Measurements from ENCODE around the gene FCHO1.

Gene FCHO1

DNA sequence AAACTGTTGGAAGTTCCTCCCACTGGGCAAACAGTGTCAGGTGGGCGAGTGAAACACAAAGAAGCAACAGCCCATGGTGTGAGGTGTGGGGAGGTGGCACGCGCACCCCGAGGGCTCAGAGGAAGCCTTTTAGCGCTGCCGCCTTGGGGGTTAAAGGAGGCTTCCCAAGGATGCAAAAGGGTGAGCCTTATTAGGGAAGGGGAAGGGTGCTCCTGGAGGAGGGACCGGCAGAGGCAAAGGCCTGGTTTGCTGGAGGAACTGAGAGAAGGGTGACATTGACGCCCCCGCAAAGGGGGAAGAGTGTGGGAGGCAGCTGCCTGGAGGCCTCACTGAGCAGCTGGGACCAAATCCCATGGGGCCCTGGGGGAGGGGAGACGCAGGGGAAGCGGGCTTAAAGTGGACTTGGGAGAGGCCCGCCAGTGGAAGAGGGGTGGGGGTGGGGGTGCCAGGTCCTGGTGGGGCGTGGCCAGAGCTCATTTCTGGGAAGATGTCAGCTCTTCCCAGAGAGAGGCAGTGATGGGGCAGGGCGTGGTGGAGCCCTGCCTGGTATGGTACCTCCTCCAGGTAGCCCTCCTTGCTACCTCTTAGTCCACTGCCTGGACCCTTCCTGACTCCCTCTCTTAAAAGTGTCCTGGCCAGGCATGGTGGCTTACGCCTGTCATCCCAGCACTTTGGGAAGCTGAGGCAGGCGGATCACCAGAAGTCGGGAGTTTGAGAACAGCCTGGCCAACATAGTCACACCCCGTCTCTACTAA lies 12.0 kb upstream of the FCHO1 start:
- peaks cover 24% of the 10 kb centered on the region for H3K36me3 Mint-ChIP-seq (ENCODE audit: low read depth)
- peaks cover 4% of the 10 kb centered on the region for H3K9me3 Mint-ChIP-seq
- peaks cover 4% of the 10 kb centered on the region for H3K27me3 Mint-ChIP-seq (ENCODE audit: low read depth)
- H3K4me3 Mint-ChIP-seq = peak overlapping the region in 1 of 3 experiments; percentile 39
- TF ChIP-seq, protein P1, sequence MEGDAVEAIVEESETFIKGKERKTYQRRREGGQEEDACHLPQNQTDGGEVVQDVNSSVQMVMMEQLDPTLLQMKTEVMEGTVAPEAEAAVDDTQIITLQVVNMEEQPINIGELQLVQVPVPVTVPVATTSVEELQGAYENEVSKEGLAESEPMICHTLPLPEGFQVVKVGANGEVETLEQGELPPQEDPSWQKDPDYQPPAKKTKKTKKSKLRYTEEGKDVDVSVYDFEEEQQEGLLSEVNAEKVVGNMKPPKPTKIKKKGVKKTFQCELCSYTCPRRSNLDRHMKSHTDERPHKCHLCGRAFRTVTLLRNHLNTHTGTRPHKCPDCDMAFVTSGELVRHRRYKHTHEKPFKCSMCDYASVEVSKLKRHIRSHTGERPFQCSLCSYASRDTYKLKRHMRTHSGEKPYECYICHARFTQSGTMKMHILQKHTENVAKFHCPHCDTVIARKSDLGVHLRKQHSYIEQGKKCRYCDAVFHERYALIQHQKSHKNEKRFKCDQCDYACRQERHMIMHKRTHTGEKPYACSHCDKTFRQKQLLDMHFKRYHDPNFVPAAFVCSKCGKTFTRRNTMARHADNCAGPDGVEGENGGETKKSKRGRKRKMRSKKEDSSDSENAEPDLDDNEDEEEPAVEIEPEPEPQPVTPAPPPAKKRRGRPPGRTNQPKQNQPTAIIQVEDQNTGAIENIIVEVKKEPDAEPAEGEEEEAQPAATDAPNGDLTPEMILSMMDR (IDR thresholded peaks at IDR 0.05; ENCODE audit: unreplicated experiment in 3 of 3) = no peak
- H3K27ac Mint-ChIP-seq = peak overlapping the region; percentile 54 to 80 (median 73)
- H3K4me1 Mint-ChIP-seq = peaks cover 11% of the 10 kb centered on the region

DNA sequence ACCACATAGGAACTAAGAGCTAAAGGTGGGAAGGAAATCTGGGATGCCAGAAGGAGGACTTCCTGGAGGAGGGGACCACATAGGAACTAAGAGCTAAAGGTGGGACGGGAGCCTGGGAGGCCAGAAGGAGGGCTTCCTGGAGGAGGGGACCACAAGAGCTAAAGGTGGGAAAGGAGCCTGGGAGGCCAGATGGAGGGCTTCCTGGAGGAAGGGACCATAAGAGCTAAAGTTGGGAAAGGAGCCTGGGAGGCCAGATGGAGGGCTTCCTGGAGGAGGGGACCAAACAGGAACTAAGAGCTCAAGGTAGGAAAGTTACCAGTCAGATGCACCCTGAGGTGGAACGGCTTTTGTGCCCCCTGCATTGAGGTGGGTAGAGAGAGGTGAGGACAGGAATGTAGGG lies 9.8 kb upstream of the FCHO1 start:
- Mint-ChIP-seq H3K4me3 (no peak overlapping the region), H3K27ac (no peak overlapping the region), H3K4me1 (peaks cover 12% of the 10 kb centered on the region), H3K27me3 (ENCODE audit: low read depth) (peaks cover 10% of the 10 kb centered on the region), H3K36me3 (ENCODE audit: low read depth) (peaks cover 8% of the 10 kb centered on the region), H3K9me3 (peaks cover 4% of the 10 kb centered on the region)
- TF ChIP-seq, protein P1 (IDR thresholded peaks at IDR 0.05; ENCODE audit: unreplicated experiment in 3 of 3) = no peak

DNA sequence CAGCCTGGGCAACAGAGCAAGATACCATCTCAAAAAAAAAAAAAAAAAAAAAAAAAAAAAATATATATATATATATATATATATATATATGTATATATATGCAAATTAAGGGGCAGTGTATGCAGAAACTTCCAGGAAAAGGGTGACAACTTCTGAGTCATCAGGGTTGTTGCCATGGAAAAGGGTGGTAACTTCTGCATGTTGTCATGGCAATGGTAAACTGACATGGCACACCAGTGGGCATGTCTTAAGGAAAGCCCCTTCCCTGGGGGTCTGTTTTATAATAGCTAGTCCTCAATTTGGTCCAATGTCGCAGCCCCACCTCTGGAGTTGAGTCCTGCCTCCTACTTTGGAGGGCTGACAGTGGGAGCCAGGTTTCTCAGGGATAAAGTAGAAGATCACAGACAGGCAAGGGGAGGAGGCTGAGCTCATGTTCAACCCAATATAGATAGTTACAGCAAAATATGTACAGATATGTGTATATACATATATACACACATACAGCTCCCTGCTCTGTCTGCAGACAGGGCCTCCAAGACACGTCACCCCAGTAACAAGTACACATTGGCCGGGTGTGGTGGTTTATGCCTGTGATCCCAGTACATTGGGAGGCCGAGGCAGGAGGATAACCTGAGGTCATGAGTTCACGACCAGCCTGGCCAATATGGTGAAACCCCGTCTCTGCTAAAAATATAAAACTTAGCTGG lies 7.2 kb upstream of the FCHO1 start:
- TF ChIP-seq, protein P1 (IDR thresholded peaks at IDR 0.05; ENCODE audit: unreplicated experiment in 3 of 3) = no peak
- H3K4me3 Mint-ChIP-seq = no peak overlapping the region

DNA sequence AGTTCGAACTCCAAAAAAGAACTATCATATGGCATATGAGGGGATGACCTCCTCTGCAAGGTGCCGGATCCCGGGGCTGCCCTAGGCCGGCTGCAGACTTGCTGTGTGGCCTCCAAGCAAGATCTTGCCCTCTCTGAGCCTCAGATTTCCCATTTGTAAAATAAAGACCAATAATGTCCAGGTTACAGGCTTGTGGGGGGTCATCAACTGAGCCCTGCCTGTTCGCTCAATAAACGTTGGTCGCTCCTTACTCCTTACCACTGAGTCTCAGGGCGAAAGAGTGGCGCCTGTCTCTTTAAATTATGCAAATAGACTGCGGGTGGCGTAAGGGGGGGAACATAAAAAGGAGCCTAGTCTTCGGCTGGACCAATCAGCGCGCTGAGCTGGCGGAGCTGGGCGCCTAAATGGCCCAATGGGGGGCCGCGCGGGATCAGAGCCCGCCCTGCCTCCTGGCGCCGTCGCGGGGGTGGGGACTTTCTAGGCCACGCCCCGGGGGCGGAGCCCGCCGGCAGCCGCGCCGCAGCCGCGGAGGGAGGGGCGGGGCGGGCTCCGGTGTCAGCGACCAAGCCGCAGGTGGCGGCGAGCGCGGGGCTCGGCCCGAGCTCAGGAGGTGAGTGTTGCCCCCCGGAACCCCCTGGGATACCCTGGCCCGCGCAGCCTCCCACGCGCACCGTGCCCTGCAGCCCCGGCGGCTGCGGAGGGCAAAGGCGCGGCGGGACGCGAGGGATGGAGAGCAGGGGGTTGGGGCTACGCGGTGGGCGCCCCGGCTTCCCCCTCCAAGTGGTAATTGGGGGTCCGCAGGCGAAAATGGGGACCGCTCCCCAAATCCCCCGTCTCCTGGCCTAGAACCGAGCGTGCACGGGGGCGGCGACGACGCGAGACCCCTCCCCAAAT lies 3.8 kb upstream of the FCHO1 start:
- Mint-ChIP-seq H3K4me3 (peak overlapping the region; percentile 69 to 79 (median 76)), H3K27ac (peak overlapping the region in 1 of 3 experiments; percentile 48), H3K27me3 (ENCODE audit: low read depth) (peaks cover 26% of the 10 kb centered on the region), H3K4me1 (peaks cover 4% of the 10 kb centered on the region), H3K36me3 (ENCODE audit: low read depth) (no peaks in the 10 kb centered on the region), H3K9me3 (no peaks in the 10 kb centered on the region)
- TF ChIP-seq, protein P1 (IDR thresholded peaks at IDR 0.05; ENCODE audit: unreplicated experiment in 3 of 3) = no peak

More for the DNA sequence above, 7.2 kb upstream of the FCHO1 start:
- Mint-ChIP-seq H3K9me3 (peaks cover 4% of the 10 kb centered on the region), H3K36me3 (ENCODE audit: low read depth) (peaks cover 8% of the 10 kb centered on the region), H3K4me1 (peaks cover 7% of the 10 kb centered on the region), H3K27ac (no peak overlapping the region), H3K27me3 (ENCODE audit: low read depth) (peaks cover 21% of the 10 kb centered on the region)

DNA sequence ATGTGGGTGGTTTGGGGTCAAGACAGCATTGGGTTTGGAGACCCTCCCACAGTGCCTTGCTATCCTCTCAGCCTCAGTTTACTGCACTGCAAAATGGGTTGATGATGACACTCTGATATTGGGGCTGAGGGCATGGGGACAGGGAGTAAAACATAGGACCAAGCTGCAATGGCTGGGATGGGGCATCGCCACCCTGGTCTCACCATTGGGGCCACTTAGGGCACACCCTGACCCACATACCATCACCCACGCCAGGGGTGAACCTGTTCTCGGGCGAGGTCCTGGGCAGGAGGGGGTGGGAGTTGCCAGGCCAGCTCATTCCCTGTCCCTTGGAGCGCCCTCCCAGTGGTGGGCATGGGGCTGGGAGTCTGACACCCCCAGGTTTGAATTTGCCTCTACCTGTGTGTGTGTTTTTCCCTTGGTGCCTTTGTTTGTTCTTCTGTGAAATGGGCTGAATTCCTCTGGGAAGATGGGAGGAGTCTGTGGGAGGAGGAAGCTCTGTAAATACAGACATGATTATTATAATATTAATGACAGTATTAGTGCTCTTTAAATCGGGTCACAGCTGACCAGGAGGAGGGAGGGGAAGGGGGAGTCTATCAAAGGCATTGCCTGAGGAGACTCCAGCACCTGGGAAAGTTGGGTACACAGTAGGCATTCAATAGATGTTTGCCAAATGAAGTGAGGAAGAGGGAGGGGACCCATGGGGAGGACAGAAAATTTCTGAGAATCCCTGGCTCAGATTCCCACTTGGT lies 2.2 kb upstream of the FCHO1 start:
- TF ChIP-seq, protein P1 (IDR thresholded peaks at IDR 0.05; ENCODE audit: unreplicated experiment in 3 of 3) = no peak
- Mint-ChIP-seq H3K9me3 (no peaks in the 10 kb centered on the region), H3K27me3 (ENCODE audit: low read depth) (peaks cover 26% of the 10 kb centered on the region), H3K4me3 (peak overlapping the region; percentile 58 to 71 (median 64)), H3K36me3 (ENCODE audit: low read depth) (no peaks in the 10 kb centered on the region), H3K4me1 (peaks cover 4% of the 10 kb centered on the region), H3K27ac (no peak overlapping the region)
